ENCODE data around the gene PPP2R3A.

Gene PPP2R3A

DNA sequence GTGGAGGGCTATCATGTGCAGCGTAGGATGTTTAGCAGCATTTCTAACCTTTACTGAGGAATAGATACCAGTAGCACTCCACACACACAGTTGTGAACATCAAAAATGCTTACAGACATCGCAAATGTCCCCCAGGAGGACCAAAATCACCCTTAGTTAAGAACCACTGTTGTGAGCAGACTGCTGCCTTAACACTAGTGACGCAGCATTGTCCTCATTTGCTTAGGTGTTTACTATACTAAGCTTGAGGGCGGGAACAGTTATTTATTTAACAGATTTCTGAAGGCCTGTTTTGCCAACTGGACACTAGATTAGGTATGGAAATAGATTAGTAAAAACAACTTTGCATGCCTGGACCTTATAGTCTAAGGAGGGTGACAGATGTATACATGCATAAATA lies 2.3 kb downstream of the PPP2R3A start:
- DNase-seq (ENCODE audit: low read depth): no peak

GRCh38 chr3:135970506-135971116 lies 5.1 kb downstream of the PPP2R3A start:
- no peak for DNase-seq (ENCODE audit: low read depth)

DNA sequence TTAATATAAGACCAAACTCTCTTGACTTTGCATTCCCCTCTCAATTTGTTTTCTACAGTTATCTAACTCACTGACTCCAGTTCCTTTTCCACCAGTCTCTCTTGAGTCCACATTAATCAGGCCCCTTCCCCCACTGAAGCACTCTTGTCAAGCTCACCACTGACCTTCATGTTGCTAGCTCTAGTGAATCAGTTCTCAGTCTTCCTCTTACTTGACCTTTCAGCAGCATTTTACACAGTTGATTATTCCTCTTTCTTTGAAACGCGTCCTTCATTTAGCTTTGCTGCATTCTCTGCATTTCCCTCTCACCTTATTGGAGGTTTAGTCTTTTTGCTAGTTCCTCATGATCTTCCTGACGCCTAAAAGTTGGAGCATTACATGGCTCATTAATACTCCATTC lies 8.3 kb downstream of the PPP2R3A start:
- no peak for DNase-seq (ENCODE audit: low read depth)

DNA sequence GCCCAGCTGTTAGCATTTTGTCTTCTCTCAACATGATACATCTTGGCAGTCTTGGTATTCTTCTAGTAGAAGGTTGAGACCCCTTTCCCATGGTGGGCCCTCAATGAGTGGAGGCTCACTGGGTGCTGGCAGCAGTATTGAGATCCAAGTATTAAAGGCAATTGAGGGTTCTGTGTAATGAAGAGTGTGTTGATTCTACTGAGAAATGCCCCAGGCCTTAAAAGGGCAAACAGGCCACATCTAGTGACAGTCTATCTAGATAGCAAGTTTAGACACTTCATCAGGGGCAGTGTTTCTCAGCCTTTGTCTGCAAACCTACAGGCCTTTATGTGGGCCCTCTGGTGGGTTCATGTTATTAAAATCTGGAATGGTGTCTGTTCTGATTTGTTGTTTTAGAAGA lies 9.5 kb downstream of the PPP2R3A start:
- DNase-seq (ENCODE audit: low read depth): no peak

DNA sequence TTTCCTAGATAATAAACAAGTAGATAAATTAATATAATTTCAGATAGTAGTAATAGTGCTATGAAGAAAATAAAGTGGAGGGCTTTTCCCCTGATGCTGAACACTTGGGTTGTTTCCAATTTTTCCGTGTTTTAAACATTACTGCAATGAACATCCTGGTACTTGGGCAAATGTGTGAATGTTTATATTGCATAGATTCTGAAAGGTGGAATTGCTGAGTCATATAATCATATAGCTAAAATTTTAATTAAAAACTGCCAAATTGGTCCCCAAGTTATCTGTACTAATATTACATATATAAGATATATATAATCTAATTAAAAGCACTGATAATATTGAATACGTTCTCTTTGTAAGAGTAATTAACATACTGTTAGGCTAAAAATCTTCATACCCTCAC lies 10.0 kb downstream of the PPP2R3A start:
- no peak for DNase-seq (ENCODE audit: low read depth)

- DNase-seq (ENCODE audit: low read depth): no peak
These were observed 14.8 kb downstream of the PPP2R3A start for GRCh38 chr3:135980343-135980742.

DNA sequence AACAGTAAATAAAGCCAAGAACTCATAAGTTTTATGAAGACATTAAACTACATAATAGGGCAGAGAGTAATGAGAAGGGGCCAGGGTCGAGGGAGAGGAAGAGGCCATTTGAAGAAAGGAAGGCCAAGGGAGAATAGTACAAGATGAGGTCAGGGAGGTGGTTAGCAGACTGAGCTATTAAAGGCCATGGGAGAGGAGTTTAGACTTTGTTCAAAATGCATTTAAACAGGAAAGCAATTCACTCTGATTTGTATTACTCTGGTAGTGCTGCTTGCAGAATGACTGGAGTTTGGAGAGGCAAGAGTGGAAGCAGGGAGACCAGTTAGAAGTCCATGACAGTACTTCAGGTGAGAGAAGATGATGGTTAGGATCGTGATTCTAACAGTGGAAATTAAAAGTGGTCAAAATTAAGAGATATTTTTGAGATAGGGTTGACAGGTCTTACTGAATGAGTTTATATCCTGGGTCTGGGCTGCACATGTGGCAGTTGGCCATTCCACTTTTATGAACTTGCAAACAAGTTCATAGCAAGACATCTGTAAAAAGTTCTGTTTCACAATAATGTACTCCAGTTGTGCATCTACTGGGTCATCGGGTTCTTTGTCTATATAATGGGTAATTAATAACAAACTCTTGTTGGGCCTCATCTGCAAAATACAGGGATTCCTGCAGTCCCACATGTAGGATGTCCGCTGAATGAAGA lies 16.3 kb downstream of the PPP2R3A start:
- DNase-seq (ENCODE audit: low read depth): no peak

- no peak for DNase-seq (ENCODE audit: low read depth)
These were observed 16.9 kb downstream of the PPP2R3A start for GRCh38 chr3:135982404-135982761.

- no peak for DNase-seq (ENCODE audit: low read depth)
These were observed 17.5 kb downstream of the PPP2R3A start for GRCh38 chr3:135982922-135983581.

- DNase-seq (ENCODE audit: low read depth): no peak
These were observed 22.1 kb downstream of the PPP2R3A start for GRCh38 chr3:135987661-135988060.

GRCh38 chr3:135989242-135989641 lies 23.7 kb downstream of the PPP2R3A start:
- no peak for DNase-seq (ENCODE audit: low read depth)

- DNase-seq (ENCODE audit: low read depth): no peak
These were observed 25.4 kb downstream of the PPP2R3A start for GRCh38 chr3:135990903-135991302.

GRCh38 chr3:135991621-135992020 lies 26.1 kb downstream of the PPP2R3A start:
- no peak for DNase-seq (ENCODE audit: low read depth)

DNA sequence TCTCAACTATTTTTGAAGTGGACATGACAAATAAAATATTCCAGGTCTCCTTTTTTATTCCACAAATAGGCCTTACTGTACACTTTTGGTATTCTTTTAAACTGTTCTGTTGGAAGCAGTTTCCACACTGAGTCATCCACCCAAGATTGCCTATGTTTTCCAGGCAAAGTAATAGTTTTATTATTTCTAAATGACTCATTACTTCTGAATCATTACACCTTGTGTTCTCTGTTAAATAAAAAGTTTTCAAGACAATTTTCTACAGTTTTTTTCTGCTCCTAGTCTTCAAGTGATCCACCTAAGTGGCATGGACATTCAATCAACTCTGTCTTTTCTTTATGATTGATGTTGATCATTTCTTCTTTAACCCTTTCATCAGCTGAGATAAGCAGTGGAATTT lies 26.5 kb downstream of the PPP2R3A start:
- DNase-seq (ENCODE audit: low read depth): no peak

DNA sequence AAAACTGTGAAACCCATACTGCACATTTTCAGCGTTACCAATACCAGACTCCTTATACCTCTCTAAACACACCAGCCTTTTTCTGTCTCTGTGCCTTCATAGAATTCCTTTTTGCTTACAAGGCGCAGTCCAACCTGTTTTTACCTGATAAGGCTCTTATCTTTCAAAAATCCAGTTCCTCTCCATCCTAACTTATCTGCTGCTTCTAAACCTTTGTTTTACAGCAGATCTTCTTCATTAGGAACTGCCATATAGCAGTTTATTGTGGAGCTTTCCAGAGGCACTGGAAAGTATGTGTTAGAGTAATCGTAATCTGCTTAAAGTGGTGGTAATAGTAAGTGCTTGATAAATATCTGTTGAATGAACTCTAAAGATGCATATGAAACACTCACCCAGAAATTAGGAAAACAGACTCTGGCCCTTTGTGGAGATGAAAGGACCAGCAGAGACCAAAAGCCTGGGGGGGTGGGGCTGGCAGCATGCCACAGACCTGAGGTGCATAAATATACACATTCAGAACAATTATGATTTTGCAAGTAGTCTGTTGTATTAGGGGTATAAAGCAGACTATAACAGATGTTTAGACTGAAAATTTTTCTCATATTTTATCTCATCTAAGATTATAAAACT lies 29.3 kb downstream of the PPP2R3A start:
- no peak for DNase-seq (ENCODE audit: low read depth)

GRCh38 chr3:135995766-135996165 lies 30.2 kb downstream of the PPP2R3A start:
- no peak for DNase-seq (ENCODE audit: low read depth)

GRCh38 chr3:135997554-135998320 lies 32.2 kb downstream of the PPP2R3A start:
- no peak for DNase-seq (ENCODE audit: low read depth)

GRCh38 chr3:136008221-136008620 lies 42.7 kb downstream of the PPP2R3A start:
- DNase-seq (ENCODE audit: low read depth): no peak

- DNase-seq (ENCODE audit: low read depth): no peak
These were observed 43.4 kb downstream of the PPP2R3A start for GRCh38 chr3:136008732-136009470.

GRCh38 chr3:136018876-136019275 lies 53.3 kb downstream of the PPP2R3A start:
- no peak for DNase-seq (ENCODE audit: low read depth)

GRCh38 chr3:136021803-136022202 lies 56.3 kb downstream of the PPP2R3A start:
- no peak for DNase-seq (ENCODE audit: low read depth)

Measured in stimulated activated CD8-positive, alpha-beta memory T cell treated with anti-CD3 and anti-CD28 coated beads, Interleukin-15, amount 100 ng/mL, for 1 hour (primary cell).